Hematopoietic multipotent progenitor cell treated with erythropoietin and hydrocortisone succinate and interleukin-3 and kit ligand, for 17 days (in vitro differentiated cells): ENCODE data around the gene NDUFAB1.
"Not testable (repeated sequence)": the region's sequence is repeated elsewhere in the genome, so short reads cannot be mapped to it uniquely, and the experiment has no call there.

ENCODE experiments used
- DNase-seq: peaks from one replicate; pipeline ENCODE4 v3.0.0-alpha.2; 2015; ENCODE audit warnings: low spot score

NDUFAB1 gene

GRCh38 chr16:23595951-23596720, at the start of gene NDUFAB1:
Gene NDUFAB1, minus strand, starts transcription at chr16:23596316. Its CDS starts 26 bp downstream, at chr16:23596290.
- DNase-seq: peak; percentile 94

- DNase-seq: no peak
Observed at GRCh38 chr16:23642246-23642774, 46.2 kb upstream of the NDUFAB1 start.

GRCh38 chr16:23640931-23641765, 45.0 kb upstream of the NDUFAB1 start, which contains the start of the genes DCTN5 and PALB2:
Gene DCTN5, plus strand, starts transcription at chr16:23641466. Its CDS starts 77 bp downstream, at chr16:23641543.
Gene PALB2, minus strand, starts transcription at chr16:23641310. Its CDS starts 153 bp downstream, at chr16:23641157.
- peak; percentile 88 for DNase-seq

GRCh38 chr16:23640615-23640930, 44.5 kb upstream of the NDUFAB1 start:
- DNase-seq: no peak

GRCh38 chr16:23635958-23636357, 39.8 kb upstream of the NDUFAB1 start:
- no peak for DNase-seq

GRCh38 chr16:23634461-23635036, 38.4 kb upstream of the NDUFAB1 start:
- DNase-seq: no peak

GRCh38 chr16:23631874-23632273, 35.8 kb upstream of the NDUFAB1 start:
- not testable (repeated sequence) for DNase-seq

GRCh38 chr16:23629516-23629915, 33.4 kb upstream of the NDUFAB1 start:
- no peak for DNase-seq

GRCh38 chr16:23624092-23624491, 28.0 kb upstream of the NDUFAB1 start:
- DNase-seq: no peak

GRCh38 chr16:23615805-23616204, 19.7 kb upstream of the NDUFAB1 start:
- no peak for DNase-seq

GRCh38 chr16:23611936-23612335, 15.8 kb upstream of the NDUFAB1 start:
- no peak for DNase-seq

GRCh38 chr16:23610905-23611304, 14.8 kb upstream of the NDUFAB1 start:
- DNase-seq: not testable (repeated sequence)

- DNase-seq: no peak
Observed at GRCh38 chr16:23609929-23610328, 13.8 kb upstream of the NDUFAB1 start.

GRCh38 chr16:23608194-23608593, 12.1 kb upstream of the NDUFAB1 start:
- DNase-seq: no peak

- no peak for DNase-seq
Observed at GRCh38 chr16:23607726-23608125, 11.6 kb upstream of the NDUFAB1 start.

GRCh38 chr16:23597003-23597756, 1.1 kb upstream of the NDUFAB1 start:
- peak; percentile 80 for DNase-seq

GRCh38 chr16:23595246-23595950, 718 bp downstream of the NDUFAB1 start:
- no peak for DNase-seq

GRCh38 chr16:23594186-23594585, 1.9 kb downstream of the NDUFAB1 start:
- DNase-seq: no peak

GRCh38 chr16:23590181-23590580, 5.9 kb downstream of the NDUFAB1 start:
- no peak for DNase-seq

- DNase-seq: no peak
Observed at GRCh38 chr16:23587726-23588125, 8.4 kb downstream of the NDUFAB1 start.
